Activated T-cell treated with anti-CD3 and anti-CD28 coated beads, Interleukin-2, amount 50 U/mL, for 48 hours (primary cell): ENCODE results near the gene PBX1.

Source experiments
- DNase-seq, 2 experiments: peaks; one replicate each; pipeline ENCODE4 v3.0.0-alpha.2; 2020

PBX1 gene

GRCh38 chr1:164622068-164622845 lies 63.3 kb downstream of the PBX1 start:
- no peak for DNase-seq

- no peak for DNase-seq
Measured at GRCh38 chr1:164623805-164624204, 64.8 kb downstream of the PBX1 start.

GRCh38 chr1:164624400-164624799 lies 65.4 kb downstream of the PBX1 start:
- DNase-seq, result no peak

GRCh38 chr1:164625004-164625617 lies 66.1 kb downstream of the PBX1 start:
- DNase-seq, result no peak

- DNase-seq, result no peak
Measured at GRCh38 chr1:164628772-164629171, 69.8 kb downstream of the PBX1 start.

- DNase-seq, result no peak
Measured at GRCh38 chr1:164629971-164630370, 71.0 kb downstream of the PBX1 start.

- DNase-seq, result no peak
Measured at GRCh38 chr1:164630626-164631396, 71.8 kb downstream of the PBX1 start.

- no peak for DNase-seq
Measured at GRCh38 chr1:164631751-164632150, 72.8 kb downstream of the PBX1 start.

- no peak for DNase-seq
Measured at GRCh38 chr1:164633997-164634396, 75.0 kb downstream of the PBX1 start.

GRCh38 chr1:164635059-164635802 lies 76.2 kb downstream of the PBX1 start:
- DNase-seq, result no peak

GRCh38 chr1:164635803-164636731 lies 77.1 kb downstream of the PBX1 start:
- no peak for DNase-seq

GRCh38 chr1:164636757-164637156 lies 77.8 kb downstream of the PBX1 start:
- DNase-seq, result no peak

GRCh38 chr1:164637461-164638375 lies 78.7 kb downstream of the PBX1 start:
- DNase-seq, result no peak

- DNase-seq, result no peak
Measured at GRCh38 chr1:164638492-164639202, 79.7 kb downstream of the PBX1 start.

- DNase-seq, result no peak
Measured at GRCh38 chr1:164640686-164641352, 81.8 kb downstream of the PBX1 start.

GRCh38 chr1:164641353-164641730 lies 82.4 kb downstream of the PBX1 start:
- no peak for DNase-seq

GRCh38 chr1:164643018-164643417 lies 84.0 kb downstream of the PBX1 start:
- DNase-seq, result no peak

GRCh38 chr1:164644268-164644667 lies 85.3 kb downstream of the PBX1 start:
- no peak for DNase-seq

- no peak for DNase-seq
Measured at GRCh38 chr1:164644774-164645644, 86.0 kb downstream of the PBX1 start.
